GM13977 (cell line): ENCODE data around the gene HLTF.
A peak's percentile ranks its signal among the peaks of the same experiment; 100 is the strongest.

Experiments
- DNase-seq: peaks from one replicate; pipeline ENCODE4 v3.0.0; 2012; ENCODE audit warnings: low spot score
- CTCF ChIP-seq: IDR thresholded peaks from 2 replicates; pipeline ENCODE4 v1.5.1; 2012; ENCODE audit warnings: mild to moderate bottlenecking, control low read depth; ENCODE audit not compliant: insufficient read depth; ENCODE audit errors: extremely low read depth, missing control alignments
- in situ Hi-C: fragments of 300-500 bp; cut with MboI; formaldehyde crosslinking; loops from one replicate; pipeline ENCODE4 v1.12.0; 2022; ENCODE audit warnings: low sequenced_read_pairs, low pct_unique_long_range_greater_than_20kb, mixed read lengths, inconsistent platforms; ENCODE audit not compliant: unreplicated experiment

HLTF gene

DNA sequence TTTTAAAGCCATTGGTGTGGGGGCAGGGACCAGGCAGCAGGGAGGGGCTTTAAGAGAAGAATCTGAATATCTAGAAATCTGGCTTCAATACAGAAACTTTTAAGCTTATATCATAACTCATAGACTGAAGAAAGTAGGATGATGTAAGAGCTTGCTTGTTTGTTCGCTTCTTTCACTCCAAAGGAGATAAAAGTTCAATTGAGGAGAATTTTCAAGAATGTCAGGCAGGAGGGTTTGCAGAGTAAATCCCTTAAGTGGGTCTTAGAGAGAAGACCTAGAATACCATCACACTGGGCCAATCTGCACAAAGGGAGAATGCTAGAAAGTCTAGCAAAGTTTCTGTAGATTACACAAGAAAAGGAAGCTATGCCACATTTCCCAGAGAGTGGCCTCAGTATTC, 4.1 kb upstream of the HLTF start:
- in situ Hi-C loops: no loop called here
- no peak for TF ChIP-seq CTCF
- no peak for DNase-seq

DNA sequence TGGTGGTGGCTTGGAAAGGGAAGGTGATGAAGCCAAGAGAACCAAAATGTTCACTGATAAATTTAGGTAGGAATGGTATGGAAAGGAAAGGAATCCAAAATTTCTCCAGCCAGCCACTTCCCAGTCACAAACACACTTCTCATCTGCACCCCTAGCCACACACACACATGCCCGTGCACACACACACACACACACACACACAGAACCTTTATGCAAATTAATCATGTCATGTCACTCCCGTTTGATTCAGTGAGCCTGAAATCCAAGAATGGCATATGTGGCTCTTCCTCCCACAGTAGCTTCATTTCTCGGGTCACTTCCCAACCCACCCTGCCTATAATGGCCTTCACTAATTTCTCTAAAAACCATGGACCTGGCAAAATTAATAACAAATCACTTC, 3.1 kb upstream of the HLTF start:
- DNase-seq: no peak
- TF ChIP-seq CTCF: no peak
- in situ Hi-C loops: no loop called here

- TF ChIP-seq CTCF: no peak
- DNase-seq: no peak
- in situ Hi-C loops: no loop called here
These were observed 875 bp upstream of the HLTF start for GRCh38 chr3:149087208-149087607.

- DNase-seq: peak; percentile 39
- TF ChIP-seq CTCF: no peak
- in situ Hi-C loops: no loop called here
These were observed 503 bp downstream of the HLTF start for GRCh38 chr3:149085828-149086231.

DNA sequence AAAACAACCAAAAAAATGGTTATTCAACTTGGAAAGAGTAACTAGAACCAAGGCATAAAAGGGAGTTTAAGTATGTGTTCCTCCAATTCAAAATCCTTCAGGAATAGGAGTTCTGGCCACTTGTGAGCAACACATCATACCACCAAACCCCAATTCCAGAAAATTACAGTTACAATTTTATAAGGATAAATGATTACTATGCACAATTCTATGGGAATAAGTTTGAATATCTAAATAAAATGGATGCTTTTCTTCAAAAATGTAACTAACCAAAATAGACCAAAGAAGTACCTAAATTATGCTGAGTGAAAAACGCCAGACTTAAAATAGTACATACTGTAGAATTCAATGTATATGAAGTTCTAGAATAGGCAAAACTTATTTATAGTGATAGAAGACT, 4.6 kb downstream of the HLTF start:
- in situ Hi-C loops: no loop called here
- TF ChIP-seq CTCF: no peak
- DNase-seq: no peak

GRCh38 chr3:149080699-149081091, 5.6 kb downstream of the HLTF start:
- TF ChIP-seq CTCF: no peak
- no peak for DNase-seq
- in situ Hi-C loops: no loop called here

- no peak for DNase-seq
- no peak for TF ChIP-seq CTCF
- in situ Hi-C loops: no loop called here
These were observed 6.2 kb downstream of the HLTF start for GRCh38 chr3:149080011-149080698.
